ENCODE data around the gene RNF103.
A peak's percentile ranks its signal among the peaks of the same experiment; 100 is the strongest.
"Not testable (repeated sequence)": the region's sequence is repeated elsewhere in the genome, so short reads cannot be mapped to it uniquely, and the experiment has no call there.

RNF103 gene

DNA sequence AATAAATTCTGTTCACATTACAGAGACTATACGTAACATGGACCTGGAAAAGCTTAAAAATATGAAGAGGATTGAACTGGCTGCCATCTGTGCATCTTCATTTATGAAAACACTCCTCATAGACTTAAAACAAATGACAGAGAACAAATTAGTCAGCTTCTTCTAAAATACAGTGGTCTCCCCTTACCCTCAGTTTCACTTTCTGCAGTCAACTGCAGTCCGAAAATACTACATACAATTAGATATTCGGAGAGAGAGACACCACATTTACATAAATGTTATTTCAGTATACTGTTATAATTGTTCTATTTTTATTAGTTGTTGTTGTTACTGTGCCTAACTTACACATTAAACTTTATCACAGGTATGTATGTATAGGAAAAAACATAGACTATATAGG, 6.5 kb downstream of the RNF103 start:
- H3K27me3 Mint-ChIP-seq = no peaks in the 10 kb centered on the region
- peak overlapping the region in 1 of 2 donors; percentile 27 for H3K27ac Mint-ChIP-seq
- no peak for DNase-seq
- H3K4me1 Mint-ChIP-seq (ENCODE audit: low read depth in 2 of 2) = peaks cover 11 to 47% of the 10 kb centered on the region in 2 donors
- no peak overlapping the region for H3K4me3 Mint-ChIP-seq
- H3K36me3 Mint-ChIP-seq (ENCODE audit: insufficient read depth) = peaks cover 29% of the 10 kb centered on the region
- no peak for ATAC-seq (replicated peaks)
- no peaks in the 10 kb centered on the region for H3K9me3 Mint-ChIP-seq

DNA sequence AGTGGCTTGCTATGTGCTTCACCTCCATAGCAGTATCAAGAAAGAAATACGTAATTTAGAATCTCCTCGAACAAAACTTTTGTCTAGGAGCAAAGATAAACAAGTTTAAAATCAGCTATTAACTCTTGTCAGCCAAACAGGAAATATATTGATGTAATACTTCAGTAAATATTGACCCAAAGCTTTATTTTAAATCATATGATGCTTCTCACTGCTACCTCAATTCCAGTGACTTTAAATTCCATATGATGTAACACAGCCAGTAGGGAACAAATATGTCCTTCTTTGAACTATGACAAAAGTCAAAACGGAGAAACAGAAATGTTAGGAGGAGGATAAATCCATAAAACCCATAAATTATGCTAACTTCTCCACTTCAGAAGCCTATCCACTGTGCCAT, 7.2 kb downstream of the RNF103 start:
- Mint-ChIP-seq H3K36me3 (ENCODE audit: insufficient read depth) (peaks cover 30% of the 10 kb centered on the region), H3K4me3 (no peak overlapping the region), H3K9me3 (no peaks in the 10 kb centered on the region), H3K4me1 (ENCODE audit: low read depth in 2 of 2) (peaks cover 7 to 46% of the 10 kb centered on the region in 2 donors), H3K27ac (peak overlapping the region in 1 of 2 donors; percentile 27), H3K27me3 (no peaks in the 10 kb centered on the region)
- ATAC-seq (replicated peaks) = no peak
- no peak for DNase-seq

DNA sequence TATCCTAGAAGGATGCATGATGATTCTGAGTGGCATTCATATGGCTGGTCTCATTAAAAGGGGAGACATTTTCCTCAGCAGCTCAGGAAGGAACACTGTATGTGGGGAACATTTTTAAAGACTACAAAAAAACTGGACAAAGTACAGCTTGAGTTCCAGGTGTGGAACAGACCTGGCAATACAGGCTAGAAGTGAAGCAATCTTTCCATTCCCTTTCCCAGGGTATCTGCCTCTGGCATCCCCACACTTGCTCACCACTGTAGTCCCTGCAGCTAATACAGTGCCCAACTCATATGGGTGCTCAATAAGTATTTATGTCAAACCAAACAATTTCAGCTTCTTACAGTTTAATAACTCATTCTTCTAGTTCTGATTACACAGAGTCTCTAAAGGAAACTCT, 8.1 kb downstream of the RNF103 start:
- H3K36me3 Mint-ChIP-seq (ENCODE audit: insufficient read depth) = peaks cover 39% of the 10 kb centered on the region

DNA sequence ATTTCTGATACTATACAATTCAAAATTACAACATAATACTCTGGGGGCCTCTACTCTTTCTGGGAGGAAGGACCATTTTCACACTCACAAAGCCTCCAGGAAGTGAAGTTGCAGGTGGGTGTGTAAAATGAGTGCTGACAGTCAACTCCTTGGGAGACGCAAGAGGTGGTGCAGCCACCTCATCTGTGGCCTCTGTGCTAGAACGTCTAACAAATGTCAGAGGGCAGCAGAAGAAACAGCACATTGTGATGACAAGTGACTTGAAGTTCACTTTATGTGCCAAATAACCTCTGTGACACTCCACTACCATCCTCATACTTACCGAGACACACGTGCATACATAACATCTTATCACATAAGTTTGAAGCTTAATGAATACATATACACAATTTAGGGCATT, 10.2 kb downstream of the RNF103 start:
- no peak overlapping the region for H3K27ac Mint-ChIP-seq
- peaks cover 2 to 26% of the 10 kb centered on the region in 2 donors for H3K4me1 Mint-ChIP-seq (ENCODE audit: low read depth in 2 of 2)
- no peaks in the 10 kb centered on the region for H3K9me3 Mint-ChIP-seq
- ATAC-seq (replicated peaks) = no peak
- no peaks in the 10 kb centered on the region for H3K27me3 Mint-ChIP-seq
- no peak for DNase-seq
- H3K36me3 Mint-ChIP-seq (ENCODE audit: insufficient read depth) = peaks cover 42% of the 10 kb centered on the region
- H3K4me3 Mint-ChIP-seq = no peak overlapping the region

More for the DNA sequence above, 8.1 kb downstream of the RNF103 start:
- Mint-ChIP-seq H3K9me3 (no peaks in the 10 kb centered on the region), H3K27ac (no peak overlapping the region), H3K4me3 (no peak overlapping the region), H3K27me3 (no peaks in the 10 kb centered on the region), H3K4me1 (ENCODE audit: low read depth in 2 of 2) (peaks cover 4 to 40% of the 10 kb centered on the region in 2 donors)
- DNase-seq (no peak), ATAC-seq (replicated peaks) (no peak)

DNA sequence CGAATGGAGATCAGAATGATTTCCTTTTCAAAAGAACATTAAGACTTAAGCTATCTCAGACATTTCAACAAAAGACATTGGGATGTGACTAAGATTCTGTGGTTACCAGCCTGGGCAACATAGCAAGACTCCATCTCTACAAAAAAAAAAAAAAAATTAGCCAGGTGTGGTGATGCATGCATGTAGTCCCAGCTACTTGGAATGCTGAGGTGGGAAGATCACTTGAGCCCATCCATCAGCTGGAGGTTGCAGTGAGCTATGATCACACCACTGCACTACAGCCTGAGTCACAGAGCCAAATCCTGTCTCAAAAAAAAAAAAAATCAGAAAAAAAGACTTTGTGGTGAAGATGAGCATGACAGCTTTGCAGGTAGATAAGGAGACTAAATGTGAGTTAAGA, 12.8 kb downstream of the RNF103 start:
- DNase-seq (no peak), ATAC-seq (replicated peaks) (no peak)
- peaks cover 41% of the 10 kb centered on the region for H3K36me3 Mint-ChIP-seq (ENCODE audit: insufficient read depth)
- H3K27me3 Mint-ChIP-seq = no peaks in the 10 kb centered on the region
- no peak overlapping the region for H3K4me3 Mint-ChIP-seq
- H3K27ac Mint-ChIP-seq = peak overlapping the region in 1 of 2 donors; percentile 39
- H3K4me1 Mint-ChIP-seq (ENCODE audit: low read depth in 2 of 2) = peaks cover 0 to 20% of the 10 kb centered on the region in 2 donors
- H3K9me3 Mint-ChIP-seq = no peaks in the 10 kb centered on the region

DNA sequence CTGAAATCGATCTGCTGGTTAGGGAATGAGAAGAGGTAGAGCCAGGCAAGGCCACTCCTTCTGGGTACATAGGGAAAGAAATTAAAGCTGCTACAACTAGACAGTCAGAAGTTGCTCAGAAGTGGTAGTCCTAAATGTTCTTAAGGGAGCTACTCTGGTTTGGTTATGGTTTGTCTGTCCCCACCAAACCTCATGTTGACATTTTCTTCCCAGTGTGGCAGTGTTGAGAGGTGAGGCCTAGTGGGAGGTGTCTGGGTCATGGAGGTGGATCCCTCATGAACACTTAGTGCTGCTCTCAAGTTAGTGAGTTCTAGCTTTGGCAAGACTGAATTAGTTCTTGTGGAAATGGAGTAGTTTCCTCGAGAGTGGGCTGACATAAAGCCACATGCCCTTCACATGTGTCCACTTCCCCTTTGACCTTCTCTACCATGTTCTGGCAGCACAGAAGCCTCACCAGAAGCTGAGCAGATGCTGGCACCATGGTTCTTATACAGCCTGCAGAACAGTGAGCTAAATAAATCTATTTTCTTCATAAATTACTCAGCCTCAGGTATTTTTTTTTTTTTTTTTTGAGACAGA, 14.7 kb downstream of the RNF103 start:
- no peak overlapping the region for H3K4me3 Mint-ChIP-seq
- no peaks in the 10 kb centered on the region for H3K9me3 Mint-ChIP-seq
- H3K27me3 Mint-ChIP-seq = no peaks in the 10 kb centered on the region
- H3K36me3 Mint-ChIP-seq (ENCODE audit: insufficient read depth) = peaks cover 48% of the 10 kb centered on the region
- ATAC-seq (replicated peaks) = no peak
- H3K27ac Mint-ChIP-seq = peak overlapping the region; percentile 9 to 11
- H3K4me1 Mint-ChIP-seq (ENCODE audit: low read depth in 2 of 2) = peaks cover 0 to 23% of the 10 kb centered on the region in 2 donors
- no peak for DNase-seq

DNA sequence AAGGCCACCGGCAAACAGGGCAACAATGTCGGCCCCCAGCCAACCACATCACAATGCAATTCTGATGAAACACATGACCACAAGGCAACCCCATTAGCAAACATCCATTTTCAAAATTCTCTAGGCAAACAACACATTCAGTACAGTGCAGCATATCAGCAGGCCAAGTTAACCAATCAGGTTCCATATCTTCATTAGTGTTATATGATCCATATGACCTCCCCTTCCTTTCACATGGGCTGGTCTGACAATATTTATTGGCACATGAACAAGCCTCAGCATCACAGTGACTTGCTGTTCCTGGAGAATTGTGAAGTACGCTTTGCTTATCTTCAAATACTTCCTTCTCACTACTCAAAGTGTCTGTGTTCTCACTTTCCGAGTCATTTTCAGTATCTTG, 19.8 kb downstream of the RNF103 start:
- no peak for DNase-seq
- no peak for ATAC-seq (replicated peaks)
- peak overlapping the region; percentile 7 to 23 for H3K27ac Mint-ChIP-seq

DNA sequence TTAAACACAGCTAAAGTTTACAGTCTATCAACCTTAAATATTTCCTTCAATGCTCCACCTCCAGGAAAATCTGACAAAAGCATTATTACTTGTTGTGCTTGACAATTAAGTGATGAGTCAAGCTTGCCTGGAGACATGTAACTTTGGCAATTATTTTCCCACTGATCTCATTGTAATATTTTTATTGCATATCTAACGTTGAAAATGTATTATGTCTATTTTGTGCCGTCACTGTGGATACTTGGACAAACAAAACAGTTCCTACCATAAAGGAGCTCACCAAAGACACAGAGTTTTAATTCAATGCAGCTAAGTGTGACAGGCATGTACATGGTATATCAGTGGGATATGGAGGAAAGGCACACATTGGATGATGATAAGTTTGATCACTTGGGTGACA, 24.7 kb downstream of the RNF103 start:
- no peak for ATAC-seq (replicated peaks)
- H3K36me3 Mint-ChIP-seq (ENCODE audit: insufficient read depth) = peaks cover 5% of the 10 kb centered on the region
- peaks cover 5 to 7% of the 10 kb centered on the region in 2 donors for H3K27me3 Mint-ChIP-seq
- DNase-seq = no peak
- no peaks in the 10 kb centered on the region for H3K9me3 Mint-ChIP-seq
- no peak overlapping the region for H3K4me3 Mint-ChIP-seq
- H3K4me1 Mint-ChIP-seq (ENCODE audit: low read depth in 2 of 2) = no peaks in the 10 kb centered on the region
- no peak overlapping the region for H3K27ac Mint-ChIP-seq

More for the DNA sequence above, 19.8 kb downstream of the RNF103 start:
- Mint-ChIP-seq H3K4me1 (ENCODE audit: low read depth in 2 of 2) (peaks cover 0 to 7% of the 10 kb centered on the region in 2 donors), H3K4me3 (no peak overlapping the region), H3K9me3 (no peaks in the 10 kb centered on the region), H3K27me3 (no peaks in the 10 kb centered on the region), H3K36me3 (ENCODE audit: insufficient read depth) (peaks cover 31% of the 10 kb centered on the region)

DNA sequence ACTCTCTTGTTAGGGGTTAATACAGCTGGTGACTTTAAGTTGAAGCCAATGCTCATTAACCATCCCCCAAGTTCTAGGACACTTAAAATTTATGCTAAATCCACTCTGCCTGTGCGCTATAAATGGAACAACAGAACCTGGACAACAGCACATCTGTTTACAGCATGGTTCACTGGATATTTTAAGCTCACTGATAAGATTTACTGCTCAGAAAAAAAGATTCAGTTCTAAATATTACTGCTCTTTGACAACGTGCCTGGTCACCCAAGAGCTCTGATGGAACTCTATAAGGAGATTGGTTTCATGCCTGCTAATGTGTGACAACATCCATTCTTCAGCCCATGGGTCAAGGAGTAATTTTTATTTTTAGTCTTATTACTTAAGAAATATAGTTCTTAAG, 27.5 kb downstream of the RNF103 start:
- Mint-ChIP-seq H3K4me1 (ENCODE audit: low read depth in 2 of 2) (no peaks in the 10 kb centered on the region), H3K36me3 (ENCODE audit: insufficient read depth) (peaks cover 3% of the 10 kb centered on the region), H3K4me3 (no peak overlapping the region), H3K9me3 (no peaks in the 10 kb centered on the region), H3K27ac (no peak overlapping the region), H3K27me3 (peaks cover 20 to 31% of the 10 kb centered on the region in 2 donors)
- DNase-seq (no peak), ATAC-seq (replicated peaks) (no peak)

DNA sequence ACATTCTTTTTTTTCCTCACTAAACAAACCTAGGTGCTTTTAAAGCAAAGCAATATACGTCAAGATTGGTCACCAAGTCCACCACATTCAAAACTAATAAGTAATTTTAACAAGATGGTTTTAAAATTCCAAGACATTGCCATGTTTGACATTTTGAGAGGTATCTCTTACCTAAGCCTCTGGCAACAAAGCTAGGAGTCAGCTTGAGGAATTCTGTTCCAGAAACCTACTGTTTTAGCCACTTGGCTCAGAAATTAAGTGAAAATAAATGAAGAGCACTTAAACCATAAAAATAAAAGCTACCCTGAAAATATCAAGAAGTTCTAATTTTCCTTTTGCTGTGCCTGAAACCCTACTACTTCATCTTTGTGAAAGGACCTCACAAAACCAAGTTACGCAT, 30.4 kb downstream of the RNF103 start:
- no peak for DNase-seq
- no peak for ATAC-seq (replicated peaks)
- Mint-ChIP-seq H3K36me3 (ENCODE audit: insufficient read depth) (peaks cover 3% of the 10 kb centered on the region), H3K4me1 (ENCODE audit: low read depth in 2 of 2) (no peaks in the 10 kb centered on the region), H3K27ac (no peak overlapping the region), H3K4me3 (no peak overlapping the region), H3K9me3 (peaks cover 0 to 4% of the 10 kb centered on the region in 2 donors), H3K27me3 (peaks cover 39 to 49% of the 10 kb centered on the region in 2 donors)

DNA sequence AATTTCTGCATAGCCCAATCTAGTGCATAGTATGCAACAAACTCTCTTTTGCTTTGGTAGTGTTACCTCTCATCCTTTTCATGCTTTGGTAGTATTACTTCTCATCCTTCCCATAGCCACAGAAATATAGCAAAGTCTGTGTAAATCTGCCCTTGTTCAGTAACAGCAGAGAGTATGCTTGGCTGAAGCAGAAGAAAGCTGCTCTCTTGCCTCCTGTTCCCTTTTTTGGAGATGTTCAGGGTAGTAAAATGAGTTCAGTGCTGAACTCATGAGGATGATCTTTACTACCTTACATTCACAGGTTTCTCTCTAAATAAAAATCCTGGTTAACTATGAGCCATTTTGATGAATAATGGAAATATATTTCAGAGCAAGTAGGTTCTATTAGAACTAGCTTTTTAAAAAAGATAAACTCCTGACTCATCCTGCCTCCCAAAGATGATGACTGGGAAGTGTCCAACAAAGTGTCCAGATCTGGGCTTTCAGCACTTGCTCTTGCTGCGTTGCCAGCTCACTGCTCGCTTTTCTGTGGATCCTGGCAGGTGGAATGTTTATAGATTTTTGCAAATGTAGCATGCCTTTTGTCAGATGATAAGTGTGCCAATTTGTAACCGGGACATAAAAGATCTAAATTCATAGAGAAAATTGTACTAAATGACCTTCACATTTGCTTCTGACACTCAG, 31.0 kb downstream of the RNF103 start:
- Mint-ChIP-seq H3K4me1 (ENCODE audit: low read depth in 2 of 2) (no peaks in the 10 kb centered on the region), H3K27ac (no peak overlapping the region), H3K27me3 (peaks cover 44 to 49% of the 10 kb centered on the region in 2 donors), H3K4me3 (no peak overlapping the region), H3K9me3 (peaks cover 0 to 4% of the 10 kb centered on the region in 2 donors), H3K36me3 (ENCODE audit: insufficient read depth) (peaks cover 3% of the 10 kb centered on the region)
- ATAC-seq (replicated peaks) (no peak), DNase-seq (no peak)

DNA sequence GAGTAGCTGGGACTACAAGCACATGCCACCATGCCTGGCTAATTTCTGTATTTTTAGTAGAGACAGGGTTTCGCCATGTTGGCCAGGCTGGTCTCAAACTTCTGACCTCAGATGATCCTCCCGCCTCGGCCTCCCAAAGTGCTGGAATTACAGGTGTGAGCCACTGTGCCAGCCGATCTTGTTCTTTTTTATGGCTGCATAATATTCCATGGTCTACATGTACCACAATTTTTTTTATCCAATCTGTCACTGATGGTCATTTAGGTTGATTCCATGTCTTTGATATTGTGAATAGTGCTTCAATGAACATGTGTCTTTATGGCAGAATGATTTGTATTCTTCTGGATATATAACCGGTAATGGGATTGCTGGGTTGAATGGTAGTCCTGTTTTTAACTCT, 34.0 kb downstream of the RNF103 start:
- H3K27ac Mint-ChIP-seq = not testable (repeated sequence)

DNA sequence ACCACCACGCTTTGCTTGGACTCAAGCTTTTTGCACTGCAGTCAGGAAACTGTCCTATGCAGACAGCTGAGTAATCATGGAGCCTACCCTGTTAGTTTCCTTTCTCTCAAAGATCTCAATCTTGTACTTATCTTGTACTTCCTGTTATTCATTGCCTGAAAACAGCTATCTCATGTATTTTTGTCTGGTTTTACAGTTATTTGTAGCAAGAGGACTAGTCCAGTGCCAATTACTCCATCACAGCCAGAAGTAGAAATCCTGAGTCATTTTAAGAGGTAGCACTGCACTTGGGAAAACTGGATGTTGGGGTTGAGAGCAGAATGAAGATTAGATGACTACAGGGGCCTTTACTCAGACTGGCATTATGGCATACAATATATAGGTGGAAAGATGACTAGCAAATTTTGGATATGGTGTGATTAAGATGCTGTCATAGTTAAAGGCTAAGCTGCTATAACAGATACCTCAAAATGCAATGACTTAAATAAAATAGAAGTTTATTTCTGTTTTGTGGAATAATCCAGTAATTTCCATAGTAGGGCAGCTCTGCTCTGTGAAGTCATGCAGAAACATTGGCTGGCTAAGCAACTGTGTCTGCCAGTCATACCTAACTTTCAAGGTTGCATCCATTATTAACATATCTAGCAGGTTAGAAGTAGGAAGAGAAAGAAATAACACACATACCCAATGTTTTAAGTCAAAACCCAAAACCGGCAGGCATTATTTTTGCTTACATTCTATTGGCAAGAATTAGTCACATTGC, 39.3 kb downstream of the RNF103 start:
- ATAC-seq (replicated peaks) = peak; percentile 79
- H3K4me1 Mint-ChIP-seq (ENCODE audit: low read depth in 2 of 2) = peaks cover 5 to 10% of the 10 kb centered on the region in 2 donors
- peak overlapping the region; percentile 58 to 90 for H3K27ac Mint-ChIP-seq
- H3K9me3 Mint-ChIP-seq = no peaks in the 10 kb centered on the region
- no peaks in the 10 kb centered on the region for H3K36me3 Mint-ChIP-seq (ENCODE audit: insufficient read depth)
- DNase-seq = no peak
- H3K27me3 Mint-ChIP-seq = peaks cover 15% of the 10 kb centered on the region in 2 donors
- H3K4me3 Mint-ChIP-seq = no peak overlapping the region

More for the DNA sequence above, 34.0 kb downstream of the RNF103 start:
- not testable (repeated sequence) for DNase-seq; H3K36me3 Mint-ChIP-seq (ENCODE audit: insufficient read depth); ATAC-seq (replicated peaks); H3K9me3 Mint-ChIP-seq; H3K4me3 Mint-ChIP-seq; H3K4me1 Mint-ChIP-seq (ENCODE audit: low read depth in 2 of 2)
- peaks cover 51 to 64% of the 10 kb centered on the region in 2 donors for H3K27me3 Mint-ChIP-seq
